NCI-H526 treated with DMSO at 0.1 percent for 48 hours (cell line): ENCODE results near the gene IRAK4.

Experiments used
- DNase-seq: peaks from one replicate; lab custom pipeline; 2025; lab: John Stamatoyannopoulos, UW

IRAK4 gene

DNA sequence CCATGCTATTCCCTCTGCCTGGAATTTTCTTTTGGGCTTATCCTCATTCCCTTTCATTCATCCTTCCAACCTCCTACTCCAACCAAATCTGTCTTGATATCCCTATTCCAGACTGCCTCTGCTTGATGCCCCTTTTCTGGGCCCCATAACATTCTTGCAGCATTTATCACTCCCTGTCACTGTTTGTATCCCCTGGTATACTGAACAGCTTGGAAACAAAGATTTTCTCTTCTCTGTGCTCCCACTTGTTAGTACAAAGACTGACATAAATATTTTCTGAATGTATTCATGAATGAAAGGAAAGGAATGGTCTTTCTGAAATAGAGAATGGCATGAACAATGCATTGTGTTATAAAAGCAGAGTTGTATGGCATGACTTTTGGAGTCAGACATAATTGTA is 7.5 kb downstream of the IRAK4 start:
- no peak for DNase-seq

- DNase-seq, result peak; percentile 17
These were observed 17.7 kb downstream of the IRAK4 start for GRCh38 chr12:43776498-43776897.

GRCh38 chr12:43786899-43787693 is 28.3 kb downstream of the IRAK4 start:
- DNase-seq, result no peak

GRCh38 chr12:43789941-43790340 is 31.2 kb downstream of the IRAK4 start:
- DNase-seq, result no peak

- DNase-seq, result no peak
These were observed 37.0 kb downstream of the IRAK4 start for GRCh38 chr12:43795716-43796280.

- DNase-seq, result no peak
These were observed 38.9 kb downstream of the IRAK4 start for GRCh38 chr12:43797561-43798217.

DNA sequence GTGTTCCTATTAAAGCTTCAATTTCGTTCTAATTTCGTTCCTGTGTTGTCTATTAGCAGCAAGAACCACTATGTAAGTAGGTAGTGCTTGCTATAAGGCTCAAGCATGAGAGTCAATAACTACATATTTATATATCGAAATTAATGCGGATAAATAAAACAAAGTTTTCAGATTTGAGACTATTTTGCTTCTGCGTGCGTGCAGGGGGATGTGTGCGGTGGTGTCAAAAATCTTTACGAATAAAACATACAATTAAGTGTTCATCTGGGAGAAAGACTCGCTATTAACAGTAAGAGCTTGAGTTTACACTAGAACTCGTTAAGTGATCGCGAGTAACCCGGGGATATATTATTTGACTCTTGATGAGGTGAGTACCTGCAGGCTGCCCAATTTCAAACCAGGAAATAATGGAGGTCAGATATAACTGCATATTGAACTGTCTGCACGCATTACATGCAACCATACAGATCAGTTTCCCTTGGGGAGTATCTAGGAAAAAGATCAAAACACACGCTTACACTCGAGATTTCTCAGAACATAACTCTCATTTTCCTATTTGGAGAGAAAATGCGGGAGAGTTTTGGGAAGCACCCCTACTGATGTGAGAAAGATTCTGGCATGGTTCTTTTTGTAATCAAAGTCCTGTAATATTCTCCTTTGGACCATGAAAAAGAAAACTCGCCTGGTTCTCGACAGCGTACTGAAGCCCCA is 46.6 kb downstream of the IRAK4 start:
- DNase-seq, result peak; percentile 60

- peak; percentile 75 for DNase-seq
These were observed 47.3 kb downstream of the IRAK4 start, which contains the start of gene TWF1 for GRCh38 chr12:43805860-43806736. TWF1 (minus strand) TSS chr12:43806317; CDS start chr12:43806245, 72 bp downstream.

GRCh38 chr12:43806737-43807072 is 48.0 kb downstream of the IRAK4 start:
- no peak for DNase-seq

- no peak for DNase-seq
These were observed 48.6 kb downstream of the IRAK4 start for GRCh38 chr12:43807386-43807785.

DNA sequence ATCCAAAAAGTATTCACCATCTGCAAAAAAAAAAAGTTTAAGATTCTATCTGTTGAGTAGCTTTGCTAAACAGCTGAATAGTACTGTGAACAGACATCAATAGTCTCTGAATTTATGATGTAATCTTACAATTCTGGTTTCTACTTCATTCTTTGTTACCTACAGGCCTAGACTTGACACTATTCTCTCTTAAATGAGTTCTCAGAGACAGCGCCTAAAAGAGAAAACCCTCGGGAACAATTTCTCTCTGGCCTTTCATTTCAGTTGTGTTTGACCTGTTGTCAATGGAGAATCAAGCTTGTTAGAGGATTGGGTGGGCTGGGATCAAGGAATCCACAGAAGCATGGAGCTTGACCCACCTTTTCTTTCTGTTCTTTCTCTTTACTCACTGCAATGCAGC is 53.3 kb downstream of the IRAK4 start:
- DNase-seq, result no peak

- no peak for DNase-seq
These were observed 54.2 kb downstream of the IRAK4 start for GRCh38 chr12:43812926-43813325.

- peak; percentile 39 for DNase-seq
These were observed 56.7 kb downstream of the IRAK4 start for GRCh38 chr12:43815416-43815815.

GRCh38 chr12:43816168-43816567 is 57.4 kb downstream of the IRAK4 start:
- DNase-seq, result no peak

DNA sequence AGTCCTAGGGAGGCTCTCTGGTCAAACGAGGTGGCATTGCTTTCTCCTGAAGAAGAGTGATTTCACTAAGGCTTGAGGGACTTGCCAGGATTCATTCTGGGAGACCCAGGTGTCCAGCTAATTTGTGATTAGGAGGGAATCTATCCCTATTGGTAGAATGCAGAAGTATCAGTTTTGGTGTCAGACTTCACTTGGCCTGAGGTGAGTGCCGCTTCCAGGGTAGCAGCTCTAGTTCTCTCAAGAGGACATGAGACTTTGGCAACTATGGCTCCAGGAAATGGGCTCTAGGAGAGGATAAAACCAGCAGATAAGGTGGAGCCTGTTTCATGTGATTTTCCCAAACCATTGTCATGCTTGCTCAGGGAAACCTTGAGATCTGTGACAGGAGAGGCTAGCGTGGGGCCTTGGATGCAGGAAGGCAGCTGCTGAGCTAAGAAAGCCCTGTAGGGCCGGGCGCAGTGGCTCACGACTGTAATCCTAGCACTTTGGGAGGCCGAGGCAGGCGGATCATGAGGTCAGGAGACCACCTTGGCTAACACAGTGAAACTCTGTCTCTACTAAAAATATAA is 65.5 kb downstream of the IRAK4 start:
- DNase-seq, result no peak

DNA sequence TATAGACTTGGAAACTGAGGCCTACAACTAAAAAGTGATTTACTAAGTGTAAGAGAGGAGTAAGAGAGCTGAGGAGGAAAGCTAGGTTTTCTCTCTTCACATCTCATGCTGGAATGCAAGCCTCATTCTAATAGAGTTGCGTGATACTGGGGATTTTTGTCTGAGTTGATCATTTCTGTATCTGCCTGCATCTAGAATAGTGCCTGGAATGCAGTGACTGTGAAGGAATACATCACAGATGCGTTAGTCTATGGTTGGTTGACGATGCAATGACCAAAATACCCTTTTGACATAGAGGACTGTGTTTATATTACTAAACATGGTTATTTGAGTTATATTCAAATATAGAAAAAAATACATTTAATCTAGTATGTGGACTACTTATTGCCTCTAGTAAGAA is 67.9 kb downstream of the IRAK4 start:
- no peak for DNase-seq

- no peak for DNase-seq
These were observed 68.3 kb downstream of the IRAK4 start for GRCh38 chr12:43827093-43827492.

- DNase-seq, result no peak
These were observed 73.9 kb downstream of the IRAK4 start for GRCh38 chr12:43832463-43833168.

DNA sequence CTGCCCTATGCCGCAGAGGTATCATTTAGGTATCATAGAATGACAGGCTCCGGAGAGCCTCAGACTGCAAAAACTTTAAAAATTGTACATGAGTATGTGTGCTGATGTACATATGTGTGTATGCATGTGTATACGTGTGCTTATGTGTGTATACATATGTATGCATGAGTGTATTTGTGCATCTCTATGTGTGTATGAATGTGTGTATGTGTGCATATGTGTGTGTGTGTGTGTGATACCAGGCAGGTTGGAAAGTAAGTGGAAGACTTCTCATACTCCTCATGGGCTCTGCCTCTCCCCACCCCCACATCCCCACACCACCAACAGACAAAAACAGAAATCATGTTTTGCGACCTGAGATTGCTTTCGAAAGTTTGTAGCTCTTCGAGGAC is 76.5 kb downstream of the IRAK4 start:
- DNase-seq, result peak; percentile 35

DNA sequence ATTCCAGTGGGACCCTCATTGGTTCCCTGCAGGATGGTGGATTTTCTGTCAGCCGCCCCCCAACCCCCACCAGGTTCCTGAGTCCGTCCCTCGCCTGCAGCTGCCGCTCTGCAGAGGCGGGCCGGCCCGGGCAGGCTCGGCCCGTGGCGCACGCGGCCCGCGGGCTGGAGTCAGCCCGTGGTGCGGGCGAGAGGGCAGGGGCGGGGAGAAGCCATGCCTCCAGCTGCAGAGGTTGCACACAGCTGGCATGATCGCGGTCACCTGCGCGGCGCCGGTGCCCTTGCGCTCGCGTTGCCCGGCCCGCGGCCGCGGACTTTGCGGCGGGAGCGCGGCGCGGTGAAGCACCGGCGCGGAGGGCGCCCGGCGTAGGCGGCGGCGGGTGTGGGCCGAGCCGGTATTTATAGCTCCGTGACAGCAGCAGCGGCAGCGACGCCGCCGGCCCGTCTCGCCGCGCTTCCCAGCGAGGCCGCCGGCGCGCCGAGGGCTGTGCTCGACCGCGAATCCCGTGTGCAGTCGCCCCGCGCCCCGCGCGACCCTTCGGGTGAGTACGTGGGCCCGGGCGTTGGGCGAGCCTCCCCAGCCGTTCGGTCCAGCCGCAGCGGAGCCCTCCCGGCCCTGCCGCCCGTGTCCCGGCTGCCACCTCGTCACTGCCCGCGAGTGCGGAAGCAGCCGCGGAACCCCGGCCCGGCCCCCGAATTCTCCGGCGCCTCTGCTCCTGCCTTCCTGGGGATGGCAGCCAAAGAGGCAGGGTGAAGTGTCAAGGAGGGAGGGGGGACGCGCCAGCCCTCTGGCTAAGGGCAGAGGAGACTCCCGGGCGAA is 77.1 kb downstream of the IRAK4 start, which contains the start of gene TMEM117:
TMEM117 (plus strand) TSS at position 426 of the 819 bp plus-strand sequence.
- DNase-seq, result peak; percentile 81
